Measurements from ENCODE around the gene SSH2. TPM values are rescaled to one million over a fixed set of nuclear protein-coding genes. Genes with fewer than 3 reads are reported as not detected.

The SSH2 gene
- total and polyA plus RNA-seq, 2 donors (not counting 1 experiment from before 2014, with no cell fraction given), result 51.5 to 183 TPM

- no peak overlapping the region for H3K27ac ChIP-seq (ENCODE audit: low read length in 2 of 2)
- H3K4me1 ChIP-seq (ENCODE audit: control insufficient read depth in 2 of 2, insufficient read depth in 2 of 2, low read length in 2 of 2), result peaks cover 37 to 42% of the 10 kb centered on the region in 2 donors
- ChIA-PET CTCF (interaction anchor here (0.9 to 4.7 kb wide), 7 partner anchors 10 to 24 kb away, joined by 3 to 126 read pairs (median 4); no protein-coding TSS in a partner anchor), POLR2A (no interaction called here)
- no peaks in the 10 kb centered on the region for H3K36me3 ChIP-seq (replicated peaks in 1 of 2; ENCODE audit: control extremely low read depth in 1 of 2, control insufficient read depth in 1 of 2, extremely low read depth in 1 of 2, insufficient read depth in 2 of 2, low read length in 1 of 2)
- no peak overlapping the region for H3K4me2 ChIP-seq (replicated peaks; ENCODE audit: low read depth, low read length, poor library complexity, severe bottlenecking)
- peaks cover 9% of the 10 kb centered on the region for H3K79me2 ChIP-seq (ENCODE audit: control insufficient read depth, insufficient read depth, low read length)
- H3K9me3 ChIP-seq (ENCODE audit: control extremely low read depth in 1 of 3, control insufficient read depth in 2 of 3, insufficient read depth in 1 of 3, low read length in 2 of 3), result peaks cover 0 to 2% (median 0%) of the 10 kb centered on the region in 3 donors
- peaks cover 0 to 7% (median 2%) of the 10 kb centered on the region in 4 experiments for H3K27me3 ChIP-seq (replicated peaks in 1 of 4; ENCODE audit: control extremely low read depth in 1 of 4, control insufficient read depth in 3 of 4, insufficient read depth in 4 of 4, low read length in 3 of 4)
- H3K27ac Mint-ChIP-seq, result no peak overlapping the region
- ATAC-seq (ENCODE audit: low read depth) (no peak), DNase-seq (no peak)
- H3K4me3 Mint-ChIP-seq, result peak overlapping the region; percentile 74
- H3K4me3 ChIP-seq (ENCODE audit: control extremely low read depth in 1 of 5, extremely low read depth in 1 of 5, insufficient read depth in 1 of 5, low read depth in 2 of 5, low read length in 4 of 5), result no peak overlapping the region
- TF ChIP-seq EZH2 (IDR thresholded peaks at IDR 0.05; ENCODE audit: borderline replicate concordance, insufficient read depth, low read depth, low read length, poor library complexity, severe bottlenecking), result no peak
- TF ChIP-seq, protein P1, sequence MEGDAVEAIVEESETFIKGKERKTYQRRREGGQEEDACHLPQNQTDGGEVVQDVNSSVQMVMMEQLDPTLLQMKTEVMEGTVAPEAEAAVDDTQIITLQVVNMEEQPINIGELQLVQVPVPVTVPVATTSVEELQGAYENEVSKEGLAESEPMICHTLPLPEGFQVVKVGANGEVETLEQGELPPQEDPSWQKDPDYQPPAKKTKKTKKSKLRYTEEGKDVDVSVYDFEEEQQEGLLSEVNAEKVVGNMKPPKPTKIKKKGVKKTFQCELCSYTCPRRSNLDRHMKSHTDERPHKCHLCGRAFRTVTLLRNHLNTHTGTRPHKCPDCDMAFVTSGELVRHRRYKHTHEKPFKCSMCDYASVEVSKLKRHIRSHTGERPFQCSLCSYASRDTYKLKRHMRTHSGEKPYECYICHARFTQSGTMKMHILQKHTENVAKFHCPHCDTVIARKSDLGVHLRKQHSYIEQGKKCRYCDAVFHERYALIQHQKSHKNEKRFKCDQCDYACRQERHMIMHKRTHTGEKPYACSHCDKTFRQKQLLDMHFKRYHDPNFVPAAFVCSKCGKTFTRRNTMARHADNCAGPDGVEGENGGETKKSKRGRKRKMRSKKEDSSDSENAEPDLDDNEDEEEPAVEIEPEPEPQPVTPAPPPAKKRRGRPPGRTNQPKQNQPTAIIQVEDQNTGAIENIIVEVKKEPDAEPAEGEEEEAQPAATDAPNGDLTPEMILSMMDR (IDR thresholded peaks at IDR 0.05), result no peak
- H3K9me3 Mint-ChIP-seq (ENCODE audit: insufficient read depth), result no peaks in the 10 kb centered on the region
- H3K9ac ChIP-seq (ENCODE audit: low read length), result no peak overlapping the region
- WGBS (ENCODE audit: insufficient coverage), result 90% methylated on average over 11 of the region's 11 CpGs
- H2AFZ ChIP-seq (ENCODE audit: insufficient read depth, low read depth, low read length, poor library complexity, severe bottlenecking), result no peak overlapping the region
- intact Hi-C loops (cut with micrococcal nuclease), result loop anchor here (5.0 kb wide), 1 partner anchor 168 kb away; no protein-coding TSS in a partner anchor
- H3K27me3 Mint-ChIP-seq, result no peaks in the 10 kb centered on the region
- H4K20me1 ChIP-seq (ENCODE audit: control insufficient read depth, insufficient read depth, low read length, poor library complexity, severe bottlenecking), result no peaks in the 10 kb centered on the region
- peaks cover 39% of the 10 kb centered on the region for H3K4me1 Mint-ChIP-seq
Measured at GRCh38 chr17:29594519-29595090, 335.4 kb downstream of the SSH2 start.

All from B cell (primary cell).